ENCODE measurements around the gene DIPK1A. TPM values are rescaled to one million over a fixed set of nuclear protein-coding genes. Genes with fewer than 3 reads are reported as not detected.
A peak's percentile ranks its signal among the peaks of the same experiment; 100 is the strongest.

The DIPK1A gene
- total RNA-seq, 1 experiment from 2014 or later: 3.8 TPM

- no peaks in the 10 kb centered on the region for H3K79me1 ChIP-seq (ENCODE audit: insufficient read depth, low read depth, low read length, poor library complexity, severe bottlenecking)
- Mint-ChIP-seq H3K27ac (no peak overlapping the region; a peak in 1 of 7 replicates), H3K4me1 (no peaks in the 10 kb centered on the region), H3K9me3 (no peaks in the 10 kb centered on the region), H3K4me3 (no peak overlapping the region), H3K36me3 (ENCODE audit: insufficient read depth in 1 of 3, low read depth in 3 of 3) (no peaks in the 10 kb centered on the region), H3K27me3 (ENCODE audit: low read depth) (no peaks in the 10 kb centered on the region)
- no peak overlapping the region for H2BK20ac ChIP-seq (ENCODE audit: low read depth, low read length, poor library complexity, severe bottlenecking)
- no peaks in the 10 kb centered on the region for H3K9me3 ChIP-seq (ENCODE audit: control insufficient read depth, low read depth, low read length)
- H3K27me3 ChIP-seq (ENCODE audit: insufficient read depth, low read length): no peaks in the 10 kb centered on the region
- no peaks in the 10 kb centered on the region for H3K79me2 ChIP-seq (ENCODE audit: insufficient read depth, low read length)
- H2AFZ ChIP-seq (ENCODE audit: low read length): no peak overlapping the region
- H3K23me2 ChIP-seq (ENCODE audit: insufficient read length, low read depth, low read length, poor library complexity, severe bottlenecking): no peaks in the 10 kb centered on the region
- no peak overlapping the region for H4K8ac ChIP-seq (replicated peaks; ENCODE audit: insufficient read length, low read depth, low read length)
- peak; percentile 55 for DNase-seq
- no peak overlapping the region for H3K18ac ChIP-seq (ENCODE audit: insufficient read length, low read depth, low read length)
- H3K27ac ChIP-seq (ENCODE audit: insufficient read length, low read depth, low read length): no peak overlapping the region
- H2BK15ac ChIP-seq (ENCODE audit: low read depth, low read length): no peak overlapping the region
- H3K56ac ChIP-seq (ENCODE audit: insufficient read length, low read depth, low read length): no peak overlapping the region
- no peaks in the 10 kb centered on the region for H3K4me1 ChIP-seq (ENCODE audit: insufficient read depth, low read length)
- H2BK12ac ChIP-seq (ENCODE audit: insufficient read length, low read depth, low read length): no peak overlapping the region
- no peak overlapping the region for H2BK5ac ChIP-seq (ENCODE audit: insufficient read length, low read length)
- no peak overlapping the region for H4K5ac ChIP-seq (ENCODE audit: insufficient read length, low read depth, low read length)
- no peak overlapping the region for H3K4ac ChIP-seq (ENCODE audit: low read depth, low read length)
- no CpG with 5 or more reads among the region's 3 CpGs for WGBS (ENCODE audit: extremely low coverage, insufficient read length, low lambda C conversion rate)
- no peak overlapping the region for H4K91ac ChIP-seq (ENCODE audit: insufficient read length, low read depth, low read length)
- H3T11ph ChIP-seq (ENCODE audit: low read length): no peak overlapping the region
- H3K14ac ChIP-seq (ENCODE audit: insufficient read depth, low read length): no peak overlapping the region
- no peak overlapping the region for H3K4me2 ChIP-seq (ENCODE audit: insufficient read depth, insufficient read length, low read length)
- no peak overlapping the region for H3K9ac ChIP-seq (ENCODE audit: extremely low read depth, insufficient read length, low read length)
- H4K20me1 ChIP-seq (ENCODE audit: control insufficient read depth, insufficient read depth, insufficient read length): no peaks in the 10 kb centered on the region
- TF ChIP-seq, protein P1, sequence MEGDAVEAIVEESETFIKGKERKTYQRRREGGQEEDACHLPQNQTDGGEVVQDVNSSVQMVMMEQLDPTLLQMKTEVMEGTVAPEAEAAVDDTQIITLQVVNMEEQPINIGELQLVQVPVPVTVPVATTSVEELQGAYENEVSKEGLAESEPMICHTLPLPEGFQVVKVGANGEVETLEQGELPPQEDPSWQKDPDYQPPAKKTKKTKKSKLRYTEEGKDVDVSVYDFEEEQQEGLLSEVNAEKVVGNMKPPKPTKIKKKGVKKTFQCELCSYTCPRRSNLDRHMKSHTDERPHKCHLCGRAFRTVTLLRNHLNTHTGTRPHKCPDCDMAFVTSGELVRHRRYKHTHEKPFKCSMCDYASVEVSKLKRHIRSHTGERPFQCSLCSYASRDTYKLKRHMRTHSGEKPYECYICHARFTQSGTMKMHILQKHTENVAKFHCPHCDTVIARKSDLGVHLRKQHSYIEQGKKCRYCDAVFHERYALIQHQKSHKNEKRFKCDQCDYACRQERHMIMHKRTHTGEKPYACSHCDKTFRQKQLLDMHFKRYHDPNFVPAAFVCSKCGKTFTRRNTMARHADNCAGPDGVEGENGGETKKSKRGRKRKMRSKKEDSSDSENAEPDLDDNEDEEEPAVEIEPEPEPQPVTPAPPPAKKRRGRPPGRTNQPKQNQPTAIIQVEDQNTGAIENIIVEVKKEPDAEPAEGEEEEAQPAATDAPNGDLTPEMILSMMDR (conservative IDR thresholded peaks at IDR 0.05): peak; percentile 74
- no peak overlapping the region for H2BK120ac ChIP-seq (ENCODE audit: low read depth, low read length, poor library complexity, severe bottlenecking)
- no peak overlapping the region for H2AK5ac ChIP-seq (ENCODE audit: insufficient read length, low read length)
- no peak overlapping the region for H3K23ac ChIP-seq (ENCODE audit: insufficient read length, low read depth, low read length)
Measured at GRCh38 chr1:92817986-92818764, 143.1 kb downstream of the DIPK1A start.

All from H9 (cell line).